Daoy (cell line): Measurements from ENCODE around the gene SRSF4. TPM values are rescaled to one million over a fixed set of nuclear protein-coding genes. Genes with fewer than 3 reads are reported as not detected.
"Not testable (repeated sequence)": the region's sequence is repeated elsewhere in the genome, so short reads cannot be mapped to it uniquely, and the experiment has no call there.

ENCODE experiments used
- DNase-seq: peaks from one replicate; pipeline ENCODE4 v3.0.0-alpha.2; 2015; ENCODE audit warnings: low read depth
- total RNA-seq: library from RNA; depleted of rRNA; stranded (reverse); fragments of >200 nt; shearing (Covaris generic); gene quantifications from 2 replicates; pipeline ENCODE4 v1.2.3, GENCODE V29; 2014; rRNA removed

SRSF4 gene
- total RNA-seq = 50.9 and 53.7 TPM in 2 replicates

DNA sequence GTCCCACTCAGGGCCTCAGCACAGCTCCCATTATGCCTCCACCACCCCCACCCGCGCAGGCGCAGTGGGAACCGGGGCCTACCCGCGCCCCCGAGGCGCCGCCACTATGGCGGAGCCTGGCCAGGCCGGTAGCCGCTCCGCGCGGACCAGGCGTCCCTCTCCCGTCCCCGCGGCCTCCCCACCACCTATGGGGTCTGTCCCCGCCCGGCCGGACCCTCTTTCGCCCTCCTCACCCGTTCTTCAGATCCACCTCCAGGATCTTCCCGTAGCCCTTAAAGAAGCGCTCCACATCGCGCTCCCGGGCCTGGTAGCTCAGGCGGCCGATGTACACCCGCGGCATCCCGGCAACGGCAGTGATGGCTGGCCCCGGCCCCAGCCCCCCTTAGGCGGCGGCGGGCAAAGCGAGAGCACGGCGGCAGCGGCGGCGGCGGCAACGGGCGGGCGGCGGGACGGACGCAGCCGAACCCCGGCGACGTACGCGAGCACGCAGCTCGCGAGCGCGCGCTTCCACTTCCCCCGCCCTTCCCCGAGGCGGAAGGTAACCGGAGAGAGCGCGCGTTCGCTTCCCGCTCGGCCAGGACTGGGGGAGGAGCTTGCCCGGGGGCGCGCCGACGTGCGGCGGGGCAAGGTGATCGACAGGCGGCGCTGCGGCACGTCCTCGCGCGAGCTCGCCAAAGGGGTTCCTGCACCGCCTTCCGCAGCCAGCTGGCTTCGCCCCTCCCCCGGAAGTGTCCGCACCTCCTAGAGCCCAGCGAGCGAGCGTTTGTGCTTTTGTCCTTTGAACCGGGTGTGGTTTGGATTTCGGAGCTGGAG lies at the start of gene SRSF4:
TSS of gene SRSF4 (minus strand) at position 488 of the 813 bp plus-strand sequence. CDS start at position 340, 148 bp downstream.
- peak; percentile 100 for DNase-seq

- DNase-seq = peak; percentile 96
Observed at GRCh38 chr1:29230553-29231378, 49.1 kb upstream of the SRSF4 start, which contains the start of gene MECR. TSS of gene MECR (minus strand) at chr1:29230934. CDS start at chr1:29230906, 28 bp downstream.

DNA sequence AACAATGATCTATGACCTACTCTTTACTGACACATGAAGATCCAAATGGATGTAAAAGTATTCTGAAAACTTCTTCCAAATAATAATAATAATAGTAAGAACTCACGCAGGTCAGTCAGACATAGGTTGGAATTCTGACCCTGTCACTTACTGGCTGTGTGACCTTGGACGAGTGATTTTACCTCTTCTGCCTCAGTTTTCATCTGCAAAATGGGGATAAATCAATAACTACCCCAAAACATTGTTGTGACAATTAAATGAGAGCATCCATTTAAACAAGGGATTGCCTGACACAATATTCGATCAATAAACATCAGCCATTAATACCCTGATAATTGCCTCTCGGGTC lies 48.5 kb upstream of the SRSF4 start:
- DNase-seq = no peak

GRCh38 chr1:29227511-29227910 lies 45.8 kb upstream of the SRSF4 start:
- DNase-seq = no peak

GRCh38 chr1:29225361-29225760 lies 43.7 kb upstream of the SRSF4 start:
- DNase-seq = no peak

GRCh38 chr1:29224356-29224837 lies 42.7 kb upstream of the SRSF4 start:
- no peak for DNase-seq

- DNase-seq = no peak
Observed at GRCh38 chr1:29223521-29223920, 41.8 kb upstream of the SRSF4 start.

- DNase-seq = no peak
Observed at GRCh38 chr1:29222686-29223085, 41.0 kb upstream of the SRSF4 start.

DNA sequence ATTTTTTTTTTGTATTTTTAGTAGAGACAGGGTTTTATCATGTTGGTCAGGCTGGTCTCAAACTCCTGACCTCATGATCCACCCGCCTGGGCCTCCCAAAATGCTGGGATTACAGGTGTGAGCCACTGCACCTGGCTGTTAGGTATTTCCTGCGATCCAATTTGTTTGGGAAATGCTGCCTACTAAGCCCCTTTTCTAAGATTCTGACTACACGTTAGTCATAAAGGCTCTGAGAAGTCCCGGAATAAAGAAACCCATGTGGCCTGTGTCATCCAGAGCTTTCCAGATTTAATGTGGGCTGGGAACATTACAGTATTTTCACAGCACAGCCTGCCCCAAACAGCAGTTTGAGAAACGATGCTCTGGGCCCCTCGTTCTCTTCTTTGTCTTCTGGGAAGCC lies 40.6 kb upstream of the SRSF4 start:
- DNase-seq = not testable (repeated sequence)

DNA sequence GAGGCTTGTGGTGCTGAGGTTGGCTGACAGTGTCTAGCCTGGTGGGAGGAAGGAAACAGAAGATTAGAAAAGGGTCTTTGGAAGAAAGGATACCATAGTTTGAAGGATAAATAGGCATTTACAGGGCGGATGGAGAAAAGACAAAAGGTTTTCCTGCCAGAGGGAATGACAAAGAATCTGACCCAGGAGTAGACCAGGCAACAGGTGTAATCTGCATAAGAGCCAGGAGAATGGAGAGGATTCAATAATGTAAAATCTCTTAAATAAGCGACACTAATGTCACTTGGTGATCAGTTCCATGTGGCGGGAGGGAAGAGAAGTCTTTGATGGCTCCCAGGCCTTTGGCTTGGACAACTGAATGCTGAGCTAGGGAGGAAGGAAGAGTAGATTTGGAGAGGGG lies 39.6 kb upstream of the SRSF4 start:
- no peak for DNase-seq

DNA sequence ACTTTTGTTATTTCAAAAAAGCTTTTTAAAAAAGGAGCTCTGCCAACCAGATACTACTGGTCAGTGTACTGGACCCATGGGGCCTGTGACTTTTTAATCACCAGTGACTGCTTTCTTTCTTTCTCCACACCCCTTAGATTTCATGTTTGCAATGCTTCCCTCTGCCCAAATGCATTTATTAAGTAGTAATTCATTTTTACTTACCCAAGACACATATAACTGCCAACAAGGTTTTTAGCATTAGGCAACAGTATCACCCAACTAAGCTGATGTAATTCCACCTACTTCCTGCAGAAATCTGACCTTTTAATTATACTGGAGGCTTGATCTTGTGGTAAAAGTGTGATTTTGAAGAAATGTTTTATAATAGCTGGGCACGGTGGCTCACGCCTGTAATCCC lies 36.5 kb upstream of the SRSF4 start:
- no peak for DNase-seq

DNA sequence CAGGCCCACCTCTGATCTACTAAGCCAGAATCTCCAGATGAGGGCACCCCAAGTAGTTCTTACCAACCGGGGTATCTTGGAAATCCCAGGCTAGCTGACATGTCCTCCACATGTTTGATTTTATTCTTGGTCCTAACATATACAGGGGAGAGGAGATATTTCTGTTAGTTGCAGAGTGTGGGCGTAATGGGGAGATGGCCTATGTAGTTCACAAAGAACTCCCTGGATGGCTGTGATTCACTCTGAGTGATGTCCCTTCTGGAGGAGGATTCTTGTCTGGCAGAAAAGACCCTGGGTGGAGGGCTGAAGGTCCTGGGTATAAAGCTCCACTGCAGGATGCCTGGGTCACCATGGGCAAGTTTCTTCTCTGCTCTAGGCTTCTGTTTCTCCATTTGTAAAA lies 35.9 kb upstream of the SRSF4 start:
- DNase-seq = no peak

DNA sequence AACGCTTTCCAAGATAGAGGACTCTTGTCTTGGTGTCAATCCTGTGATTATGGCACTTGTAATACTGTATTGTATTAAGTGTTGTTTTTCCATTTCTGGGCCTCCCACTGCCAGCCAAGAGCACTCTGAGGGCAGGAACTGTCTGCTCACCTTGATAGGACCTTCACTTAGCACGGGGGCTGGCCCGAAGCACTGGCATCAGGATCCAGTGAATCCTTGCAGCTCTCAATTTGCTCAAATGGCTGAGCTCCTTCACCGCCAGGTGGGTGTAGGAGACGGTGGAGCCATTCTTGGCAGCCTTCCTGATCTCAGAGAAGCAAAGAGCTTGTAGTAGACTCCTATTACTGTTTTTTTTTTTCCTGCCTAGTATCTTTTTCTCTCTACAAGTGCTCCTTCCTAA lies 31.4 kb upstream of the SRSF4 start:
- no peak for DNase-seq

DNA sequence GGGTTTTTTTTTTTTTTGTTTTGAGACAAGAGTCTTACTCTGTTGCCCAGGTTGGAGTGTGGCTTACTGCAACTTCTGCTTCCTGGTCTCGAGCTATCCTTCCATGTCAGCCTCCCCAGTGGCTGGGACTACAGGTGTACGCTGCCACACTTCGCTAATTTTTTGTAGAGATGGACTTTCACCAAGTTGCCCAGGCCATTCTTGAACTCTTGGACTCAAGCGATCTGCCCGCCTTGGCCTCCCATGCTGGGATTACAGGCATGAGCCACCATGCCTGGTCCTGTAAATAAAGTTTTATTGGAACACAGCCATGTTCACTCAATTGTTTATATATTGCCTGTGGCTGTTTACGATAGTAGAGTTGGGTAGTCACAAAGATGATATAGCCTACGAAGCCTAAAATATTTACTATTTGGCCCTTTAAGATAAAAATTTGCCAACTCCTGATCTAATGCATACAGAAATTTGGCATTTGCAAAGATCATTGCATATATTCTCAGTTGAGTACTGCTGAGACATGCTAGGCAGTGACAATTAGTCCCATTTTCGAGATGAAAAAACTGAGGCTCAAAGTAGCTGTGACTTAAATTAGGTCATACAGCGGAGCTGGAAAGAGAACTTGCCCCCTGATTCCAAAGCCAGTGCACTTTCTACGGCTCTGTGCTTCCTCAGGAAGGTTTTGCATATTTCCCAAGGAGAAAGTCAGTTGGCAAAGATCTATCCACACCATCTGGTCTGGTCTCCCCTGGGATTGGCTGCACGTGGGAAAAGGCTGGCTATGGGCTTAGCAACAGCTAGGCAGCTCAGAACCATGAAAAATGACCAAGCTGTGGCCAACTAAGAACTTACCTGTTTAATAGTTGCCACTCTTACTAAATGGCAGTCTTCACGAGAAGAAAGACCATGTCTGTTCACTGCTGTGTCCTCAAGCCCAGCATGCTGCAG lies 29.7 kb upstream of the SRSF4 start:
- no peak for DNase-seq

DNA sequence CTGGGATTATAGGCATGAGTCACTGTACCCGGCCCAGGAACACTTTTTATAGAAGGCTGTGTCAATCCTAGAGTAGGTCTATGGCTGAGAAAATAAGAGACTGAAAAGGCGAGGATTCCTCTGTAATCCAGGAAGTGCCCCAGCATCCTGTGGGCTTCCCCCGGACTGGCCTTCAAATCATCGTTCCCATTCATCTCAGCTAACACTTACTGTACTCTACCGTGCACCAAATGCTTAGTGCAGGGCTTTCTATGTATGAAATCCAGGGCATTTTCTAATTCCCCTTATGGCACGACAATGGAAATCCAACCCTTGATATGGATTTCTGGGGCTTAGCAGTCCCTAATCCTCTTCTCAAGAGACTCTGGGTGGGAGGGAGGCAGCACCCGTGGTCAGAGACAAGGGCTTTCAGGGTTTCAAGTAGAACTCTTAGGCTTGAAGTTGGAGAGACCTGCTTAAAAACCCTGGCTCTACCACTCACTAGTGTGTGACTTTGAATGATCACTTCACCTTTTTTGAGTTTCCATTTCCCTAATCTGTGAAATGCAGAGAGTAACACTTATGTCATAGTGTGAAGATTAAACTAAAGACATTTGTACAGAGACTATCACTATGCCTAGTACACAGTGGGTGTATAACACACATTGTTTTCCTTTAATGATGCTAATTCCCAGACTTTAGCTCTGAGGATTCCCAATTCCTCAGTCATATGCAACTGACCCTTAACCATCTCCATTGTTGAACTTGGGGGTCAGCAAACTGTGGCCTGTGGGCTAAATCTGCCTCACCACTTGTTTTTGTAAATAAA lies 28.8 kb upstream of the SRSF4 start:
- DNase-seq = no peak

DNA sequence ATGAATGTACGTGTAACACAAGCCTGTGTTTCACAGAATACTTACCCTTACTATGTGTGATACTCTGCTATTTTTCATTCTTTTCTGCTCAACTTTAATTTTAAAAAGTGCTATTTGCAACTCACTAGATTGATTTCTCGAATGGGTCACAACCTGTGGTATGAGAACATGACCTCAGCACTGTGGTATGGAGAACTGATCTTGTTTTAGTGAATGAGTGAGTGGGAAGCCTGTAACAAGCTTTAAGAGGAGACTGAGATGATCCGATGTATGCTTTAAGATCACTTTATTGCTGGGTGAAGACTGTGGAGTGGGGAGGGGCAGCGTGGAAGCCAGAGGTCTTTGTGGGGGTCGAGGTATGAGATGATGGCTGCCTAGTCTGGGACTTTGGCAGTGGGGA lies 27.5 kb upstream of the SRSF4 start:
- DNase-seq = no peak

GRCh38 chr1:29208442-29208841 lies 26.7 kb upstream of the SRSF4 start:
- no peak for DNase-seq

- DNase-seq = peak; percentile 96
Observed at GRCh38 chr1:29202584-29203340, 21.1 kb upstream of the SRSF4 start.

DNA sequence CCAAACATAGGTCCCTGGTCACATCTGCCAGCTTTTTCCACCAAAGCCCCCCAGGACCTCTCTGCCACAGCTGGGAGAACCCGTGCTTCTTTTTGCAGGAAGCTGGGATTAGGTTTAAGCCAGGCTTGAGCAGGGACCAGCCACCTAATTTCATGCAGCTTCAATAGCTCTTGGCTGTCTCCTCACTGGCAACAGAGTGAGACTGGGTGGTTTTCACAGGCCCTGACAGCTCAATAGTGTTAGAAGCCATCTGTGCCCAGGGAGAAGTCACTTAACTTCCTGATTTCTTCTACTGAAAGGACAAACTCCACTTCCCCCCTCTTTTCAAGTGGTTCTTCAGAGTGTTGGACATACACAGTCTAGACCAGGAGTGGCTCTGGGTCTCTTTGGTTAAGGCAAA lies 20.4 kb upstream of the SRSF4 start:
- DNase-seq = no peak

- DNase-seq = no peak
Observed at GRCh38 chr1:29201595-29202051, 19.9 kb upstream of the SRSF4 start.
